GM06990 (cell line): ENCODE measurements around the gene CACNA1C.

Experiments used
- DNase-seq: peaks from one replicate; pipeline ENCODE4 v3.0.0-alpha.2; 2011; ENCODE audit not compliant: insufficient read length; ENCODE audit errors: extremely low read depth
- H3K27me3 ChIP-seq: replicated peaks from 2 replicates; pipeline ENCODE4 v1.6.0; 2011; ENCODE audit warnings: low read length; ENCODE audit not compliant: control insufficient read depth, insufficient read depth
- H3K36me3 ChIP-seq: 2 replicates; pipeline ENCODE4 v1.5.1; 2011; ENCODE audit warnings: low read length; ENCODE audit not compliant: control insufficient read depth, insufficient read depth
- H3K4me3 ChIP-seq: replicated peaks from 2 replicates; pipeline ENCODE4 v1.5.1; 2011; ENCODE audit warnings: low read depth, mild to moderate bottlenecking, control low read depth, low read length
- TF ChIP-seq, protein P1 (sequence below): IDR thresholded peaks from 2 replicates; pipeline ENCODE4 v1.5.1; 2011; ENCODE audit warnings: low read length, control low read depth, mild to moderate bottlenecking, inconsistent platforms; ENCODE audit not compliant: insufficient read depth, poor library complexity, severe bottlenecking

CACNA1C gene

DNA sequence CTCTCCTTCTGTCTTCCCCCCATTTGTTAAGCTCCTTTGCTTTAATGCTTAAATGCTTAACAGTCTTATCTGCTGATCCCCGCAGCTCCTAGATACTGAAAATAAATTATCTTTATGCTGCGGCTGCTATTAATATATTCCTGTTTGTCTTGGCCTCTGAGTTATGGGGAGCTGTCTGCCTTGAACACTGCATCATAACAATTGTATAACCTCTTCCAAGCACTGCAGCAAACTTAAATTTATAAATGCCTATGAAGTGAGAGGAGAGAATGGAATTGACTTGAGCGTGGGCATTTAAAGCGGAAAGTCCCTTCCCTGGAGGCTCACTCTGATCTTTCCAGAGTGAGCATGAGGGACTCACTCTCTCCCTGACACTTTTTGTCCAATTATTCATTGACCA, 25.4 kb upstream of the CACNA1C start:
- Histone ChIP-seq H3K4me3 (no peak overlapping the region), H3K36me3 (no peaks in the 10 kb centered on the region), H3K27me3 (peaks cover 2% of the 10 kb centered on the region; the same call in 1 of the 2 replicates)
- DNase-seq = no peak
- TF ChIP-seq, protein P1, sequence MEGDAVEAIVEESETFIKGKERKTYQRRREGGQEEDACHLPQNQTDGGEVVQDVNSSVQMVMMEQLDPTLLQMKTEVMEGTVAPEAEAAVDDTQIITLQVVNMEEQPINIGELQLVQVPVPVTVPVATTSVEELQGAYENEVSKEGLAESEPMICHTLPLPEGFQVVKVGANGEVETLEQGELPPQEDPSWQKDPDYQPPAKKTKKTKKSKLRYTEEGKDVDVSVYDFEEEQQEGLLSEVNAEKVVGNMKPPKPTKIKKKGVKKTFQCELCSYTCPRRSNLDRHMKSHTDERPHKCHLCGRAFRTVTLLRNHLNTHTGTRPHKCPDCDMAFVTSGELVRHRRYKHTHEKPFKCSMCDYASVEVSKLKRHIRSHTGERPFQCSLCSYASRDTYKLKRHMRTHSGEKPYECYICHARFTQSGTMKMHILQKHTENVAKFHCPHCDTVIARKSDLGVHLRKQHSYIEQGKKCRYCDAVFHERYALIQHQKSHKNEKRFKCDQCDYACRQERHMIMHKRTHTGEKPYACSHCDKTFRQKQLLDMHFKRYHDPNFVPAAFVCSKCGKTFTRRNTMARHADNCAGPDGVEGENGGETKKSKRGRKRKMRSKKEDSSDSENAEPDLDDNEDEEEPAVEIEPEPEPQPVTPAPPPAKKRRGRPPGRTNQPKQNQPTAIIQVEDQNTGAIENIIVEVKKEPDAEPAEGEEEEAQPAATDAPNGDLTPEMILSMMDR = no peak

DNA sequence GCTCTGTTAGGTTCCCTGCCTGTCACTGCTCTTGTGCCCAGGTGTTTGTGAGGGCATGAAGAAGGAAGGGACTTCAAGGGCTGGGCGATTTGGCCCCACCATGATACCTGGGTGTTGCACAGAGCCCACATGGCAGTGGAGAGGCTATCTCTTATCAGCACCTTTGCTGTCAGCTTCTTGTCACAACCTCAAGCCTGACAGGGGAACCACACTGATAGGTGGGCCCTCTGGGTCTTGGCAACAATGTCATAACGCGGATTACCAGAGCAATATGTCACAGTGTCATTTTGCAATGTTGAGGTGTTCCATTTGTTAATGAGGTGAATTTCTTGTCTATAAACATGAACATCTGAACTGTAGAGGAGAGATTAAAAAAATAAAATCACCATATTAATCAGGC, 22.9 kb upstream of the CACNA1C start:
- DNase-seq = no peak
- Histone ChIP-seq H3K36me3 (no peaks in the 10 kb centered on the region), H3K27me3 (0 out of 2 replicates have a peak, but pooled peaks cover 2% of the 10 kb centered on the region), H3K4me3 (no peak overlapping the region)
- TF ChIP-seq, protein P1 = no peak

DNA sequence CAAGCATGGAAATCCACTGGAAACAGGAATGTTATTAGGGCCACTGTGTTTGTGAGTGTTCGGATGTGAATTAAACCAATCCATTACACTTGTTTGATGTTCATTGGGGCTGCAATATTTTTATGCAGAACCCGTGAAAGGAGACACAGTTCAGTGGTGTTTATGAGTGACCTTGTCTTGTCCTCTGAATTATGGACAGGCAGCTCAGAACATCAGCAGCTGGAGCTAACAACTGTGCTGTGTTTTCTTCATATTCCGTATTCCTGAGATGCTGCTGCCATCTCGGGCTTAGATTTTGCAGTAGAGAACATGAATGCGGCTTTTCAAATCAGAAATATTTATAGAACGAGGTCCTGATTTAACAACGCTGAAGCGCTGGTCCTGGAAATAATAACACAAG, 20.3 kb upstream of the CACNA1C start:
- TF ChIP-seq, protein P1 = no peak
- Histone ChIP-seq H3K36me3 (no peaks in the 10 kb centered on the region), H3K4me3 (no peak overlapping the region), H3K27me3 (0 out of 2 replicates have a peak, but pooled peaks cover 2% of the 10 kb centered on the region)
- no peak for DNase-seq

DNA sequence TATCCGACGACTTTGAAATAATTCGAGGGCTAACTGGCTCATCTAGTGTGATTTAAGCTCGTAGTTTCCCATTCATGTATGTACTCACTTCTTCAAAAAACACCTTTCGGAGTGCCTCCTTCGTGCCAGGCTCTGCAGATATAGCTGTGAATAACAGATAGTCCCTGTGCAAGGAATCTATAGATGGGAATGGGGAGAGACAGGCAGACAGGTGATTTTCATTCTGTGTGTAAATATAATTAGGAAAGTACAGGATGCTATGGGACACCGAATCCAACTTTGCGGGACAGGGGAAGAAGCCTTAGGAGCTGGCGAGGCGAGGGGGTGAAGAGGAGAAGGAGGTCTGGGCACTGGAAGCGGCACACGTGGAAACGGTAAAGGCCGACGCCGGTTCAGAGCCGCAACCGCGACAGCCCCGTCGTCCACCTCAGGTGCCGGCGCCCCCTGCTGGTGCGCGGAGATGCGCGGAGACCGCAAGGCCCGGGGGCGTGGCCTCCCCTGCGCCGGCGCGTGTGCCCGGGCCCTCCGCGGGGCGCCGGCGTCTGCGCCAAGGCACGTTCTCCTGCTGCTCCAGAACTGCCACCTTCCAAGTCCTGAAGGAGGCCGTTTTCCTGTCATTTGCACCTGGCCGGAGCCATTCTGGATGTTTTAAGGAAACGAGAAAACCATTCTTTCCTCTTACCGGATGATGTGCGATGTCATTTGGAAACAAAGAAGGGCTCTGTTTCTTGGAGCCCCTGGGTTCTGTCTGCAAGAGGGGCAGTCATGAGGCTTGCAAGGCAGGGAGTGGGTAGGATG, 18.0 kb upstream of the CACNA1C start:
- no peaks in the 10 kb centered on the region; the same call in 1 of the 2 replicates for H3K27me3 ChIP-seq
- no peaks in the 10 kb centered on the region for H3K36me3 ChIP-seq
- DNase-seq = peak; percentile 81
- H3K4me3 ChIP-seq = peak overlapping the region; percentile 42
- TF ChIP-seq, protein P1 = peak; percentile 75

DNA sequence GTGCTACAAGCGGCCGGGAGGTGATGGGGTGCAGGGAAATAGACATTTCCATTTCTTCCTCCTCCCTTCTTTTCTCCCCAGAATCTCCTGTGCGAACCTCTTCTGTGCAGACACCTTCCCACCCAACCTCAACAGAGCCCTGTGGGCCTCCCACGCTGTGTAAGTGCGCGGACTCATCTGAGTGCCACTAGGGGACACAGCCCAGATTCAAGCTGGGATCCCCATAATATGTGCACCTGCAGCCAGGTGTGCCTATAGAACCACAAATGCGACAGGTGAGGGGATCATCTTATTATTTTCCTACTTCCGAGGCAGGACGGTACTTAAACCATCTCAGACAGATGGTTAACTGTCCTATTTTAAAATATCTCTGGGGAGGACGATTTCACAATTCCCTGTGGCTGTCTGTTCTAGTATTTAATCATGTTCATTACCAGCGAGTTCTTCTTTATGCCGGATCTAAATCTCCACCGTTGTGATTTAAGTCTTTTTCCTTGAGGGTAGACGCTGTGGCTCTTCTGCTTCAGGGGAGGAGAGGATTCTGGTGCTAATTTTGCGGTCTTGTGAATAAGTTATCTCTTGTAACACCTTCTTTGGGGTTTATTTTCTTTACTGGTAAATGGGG, 17.2 kb upstream of the CACNA1C start:
- Histone ChIP-seq H3K27me3 (no peaks in the 10 kb centered on the region; the same call in 1 of the 2 replicates), H3K36me3 (no peaks in the 10 kb centered on the region), H3K4me3 (peak overlapping the region; percentile 42)
- DNase-seq = no peak
- TF ChIP-seq, protein P1 = no peak
